Measurements from ENCODE around the gene SLC1A2.
A peak's percentile ranks its signal among the peaks of the same experiment; 100 is the strongest.

Gene SLC1A2

GRCh38 chr11:35218956-35219355 is 200.4 kb downstream of the SLC1A2 start:
- no peak for DNase-seq (ENCODE audit: low read depth)

GRCh38 chr11:35216962-35217678 is 202.2 kb downstream of the SLC1A2 start:
- no peak for DNase-seq (ENCODE audit: low read depth)

- DNase-seq (ENCODE audit: low read depth), result no peak
These were observed 203.4 kb downstream of the SLC1A2 start for GRCh38 chr11:35215945-35216344.

DNA sequence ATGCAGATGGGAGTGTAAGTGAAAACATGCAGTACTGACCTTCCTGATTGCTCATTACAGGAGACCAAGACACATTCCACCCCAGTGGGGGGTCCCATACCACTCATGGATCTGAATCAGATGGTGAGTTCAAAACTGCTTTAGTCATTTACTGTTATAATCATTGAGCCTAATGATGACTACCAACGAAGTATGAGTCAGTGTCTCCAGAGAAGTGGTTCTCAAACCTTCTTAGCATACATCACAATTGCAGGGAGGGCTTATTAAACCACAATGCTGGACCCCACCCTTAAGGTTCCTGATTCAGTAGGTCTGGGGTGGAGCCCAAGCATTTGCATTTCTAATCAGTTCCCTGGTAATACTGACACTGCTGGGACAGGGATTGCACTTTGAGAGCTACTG is 204.6 kb downstream of the SLC1A2 start:
- peak; percentile 98 for DNase-seq (ENCODE audit: low read depth)

DNA sequence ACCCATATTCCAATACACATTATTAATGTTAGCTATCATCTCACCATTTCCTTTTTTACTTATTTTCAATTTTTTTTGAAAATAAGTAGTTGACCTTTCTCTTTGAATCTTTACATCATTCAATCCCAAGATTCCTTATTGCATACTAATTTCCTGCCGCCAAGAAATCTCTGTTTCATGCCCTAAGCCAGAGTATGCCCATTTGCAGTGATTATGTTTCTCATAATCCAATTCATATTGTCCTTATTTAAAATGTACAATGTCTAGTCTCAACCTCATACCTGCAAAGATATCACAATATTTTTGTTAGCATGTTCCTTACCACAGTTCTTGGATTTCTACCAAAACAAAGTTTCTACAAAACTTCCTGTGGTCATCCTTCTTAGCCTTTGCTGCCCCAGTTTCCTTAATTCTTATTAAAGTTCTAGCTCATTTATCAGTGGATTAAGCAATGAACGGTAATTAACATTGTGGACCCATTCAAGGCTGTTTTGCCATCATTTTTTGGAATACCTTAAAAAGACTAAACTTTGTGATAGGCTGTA is 205.1 kb downstream of the SLC1A2 start:
- DNase-seq (ENCODE audit: low read depth), result no peak

DNA sequence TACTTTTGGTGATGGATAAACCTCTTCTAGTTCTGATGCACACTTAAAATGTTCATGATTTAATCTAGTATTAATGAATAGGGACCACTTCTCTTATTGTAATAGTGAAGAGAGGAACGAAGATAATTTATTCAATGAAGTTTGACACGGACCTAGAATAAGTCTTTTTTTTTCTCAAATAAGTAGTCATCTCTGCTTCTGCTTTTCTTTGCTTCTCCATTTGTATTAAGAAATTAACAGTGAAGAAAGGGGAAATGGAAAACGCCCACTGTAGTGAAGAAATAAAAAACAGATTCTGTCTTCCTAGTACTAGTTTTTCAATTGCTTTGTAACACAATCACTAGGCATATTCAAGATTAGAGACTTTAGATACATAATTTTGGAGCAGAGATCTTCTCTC is 207.4 kb downstream of the SLC1A2 start:
- DNase-seq (ENCODE audit: low read depth), result no peak

DNA sequence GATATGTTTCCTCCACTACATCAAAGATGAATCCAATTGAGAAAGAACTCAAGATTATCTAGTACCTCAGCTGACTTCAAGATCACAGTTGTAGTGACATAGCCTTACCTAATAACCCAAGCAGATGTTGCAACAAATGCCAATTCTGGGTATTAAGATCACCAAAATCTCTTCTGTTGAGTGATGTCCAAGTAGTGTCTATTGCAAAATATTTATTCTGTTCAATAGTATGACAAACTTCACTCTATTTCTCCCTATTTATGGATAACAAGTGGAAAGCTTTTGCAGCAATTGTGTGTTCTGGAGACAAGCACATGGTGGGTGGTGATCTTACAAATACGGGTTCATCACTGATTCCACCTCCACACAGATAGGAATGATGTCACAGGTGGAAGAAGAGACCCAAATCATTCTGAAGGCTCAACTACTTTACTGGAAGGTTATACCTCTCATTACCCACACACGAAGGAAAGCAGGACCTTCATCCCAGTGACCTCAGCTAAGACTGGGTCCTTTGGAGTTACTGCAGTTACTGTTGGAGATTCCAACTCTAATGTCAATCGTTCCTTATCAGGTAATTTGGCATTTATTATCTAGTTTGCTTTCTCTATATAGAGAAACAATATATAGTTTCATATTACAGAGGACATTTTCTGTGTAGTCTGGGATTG is 208.3 kb downstream of the SLC1A2 start:
- no peak for DNase-seq (ENCODE audit: low read depth)

DNA sequence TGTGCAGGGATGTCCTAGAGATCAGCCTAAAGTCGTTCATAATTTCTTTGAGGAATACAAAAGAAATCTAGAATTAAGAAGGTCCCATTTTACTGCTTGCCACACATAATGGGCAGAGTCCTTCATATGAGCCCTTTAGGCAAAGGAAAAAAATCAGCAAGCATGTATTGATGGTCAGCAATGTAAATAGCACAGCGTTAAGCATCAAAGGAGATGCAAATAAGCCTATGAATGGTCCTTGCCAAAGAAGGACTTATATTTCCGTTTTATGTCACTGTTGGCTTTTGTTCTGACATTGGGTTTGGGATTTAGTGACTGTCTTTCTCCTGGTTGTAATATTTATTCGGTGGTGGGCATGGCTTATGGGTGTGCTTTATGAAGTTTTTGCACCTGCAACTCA is 210.6 kb downstream of the SLC1A2 start:
- no peak for DNase-seq (ENCODE audit: low read depth)

DNA sequence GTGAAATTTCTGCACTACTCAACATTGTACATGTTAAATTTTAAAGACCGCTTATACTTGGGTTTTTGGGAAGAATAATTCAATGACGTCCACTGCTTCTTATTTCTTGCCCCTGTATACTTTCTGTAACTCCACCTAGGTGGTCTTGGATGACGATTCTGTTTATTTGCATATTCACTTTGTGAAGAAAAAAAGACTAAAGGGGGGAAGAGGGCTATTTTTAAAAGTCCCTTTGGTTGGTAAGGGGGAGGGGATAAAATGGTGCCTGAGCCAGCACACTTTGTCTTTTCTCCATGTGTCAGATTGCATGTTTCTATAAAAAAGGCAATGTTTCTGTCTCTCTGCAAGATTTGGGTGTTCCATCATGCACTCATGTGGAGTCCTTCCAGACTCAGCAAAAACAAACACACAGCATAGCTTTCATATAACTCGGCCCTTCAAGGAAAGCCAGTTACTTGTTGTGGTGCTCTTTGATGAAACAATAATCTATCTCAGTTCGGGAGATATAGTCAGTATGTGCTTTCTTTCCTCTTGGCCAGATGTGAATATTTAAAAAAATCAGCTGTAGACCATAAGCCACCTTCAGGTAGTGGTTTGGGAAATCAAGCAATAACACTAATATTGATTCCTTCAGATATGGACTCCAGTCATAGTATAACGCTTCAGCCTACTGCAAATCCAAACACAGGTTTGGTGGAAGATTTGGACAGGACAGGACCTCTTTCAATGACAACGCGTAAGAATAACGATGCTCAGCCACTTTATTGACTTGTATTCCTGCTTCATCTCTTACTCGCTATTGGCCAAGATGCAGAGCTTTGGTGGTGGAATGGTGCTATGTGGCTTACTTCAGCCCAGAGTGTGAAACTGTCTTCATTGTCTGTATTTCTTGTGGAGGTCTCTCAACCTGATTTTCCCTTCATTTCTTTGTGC is 211.6 kb downstream of the SLC1A2 start:
- no peak for DNase-seq (ENCODE audit: low read depth)

DNA sequence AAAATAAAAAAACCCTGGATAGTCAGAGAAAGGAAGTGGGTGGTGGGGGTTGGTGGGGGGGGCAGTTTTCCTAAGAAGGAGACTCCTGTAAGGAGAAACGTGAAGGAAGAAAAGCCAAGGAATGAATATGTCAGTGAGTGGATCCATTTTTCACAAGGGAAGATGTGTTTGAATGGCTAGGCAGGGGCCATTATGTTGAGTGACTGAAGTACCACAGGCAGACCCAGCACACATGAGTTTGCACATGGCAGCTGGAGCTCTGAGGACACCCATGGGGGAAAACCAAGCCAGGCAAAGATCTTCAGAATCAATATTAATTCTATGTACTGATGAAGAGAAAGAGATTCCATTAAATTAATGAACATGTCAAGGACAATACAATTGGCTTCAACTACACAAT is 212.7 kb downstream of the SLC1A2 start:
- DNase-seq (ENCODE audit: low read depth), result no peak

GRCh38 chr11:35204614-35205013 is 214.7 kb downstream of the SLC1A2 start:
- DNase-seq (ENCODE audit: low read depth), result no peak
